ENCODE data around the gene IKBKE.

- no peak for TF ChIP-seq CTCF (IDR thresholded peaks at IDR 0.05; ENCODE audit: low read depth, low read length)
- no peak for TF ChIP-seq EZH2phosphoT487 (IDR thresholded peaks at IDR 0.05; ENCODE audit: low read depth)
Observed at GRCh38 chr1:206441336-206441967, 28.8 kb upstream of the IKBKE start.
